Peyer's patch (tissue), 4 donors: ENCODE data around the gene P4HB. TPM values are rescaled to one million over a fixed set of nuclear protein-coding genes. Genes with fewer than 3 reads are reported as not detected.

Experiments
- DNase-seq, 3 donors: peaks; one replicate each; pipeline ENCODE4 v3.0.0-alpha.2; 2017 to 2019
- H3K27ac ChIP-seq, 4 donors: fragments of 200-600 bp; sonication (generic); one replicate each; pipeline ENCODE4 v1.5.1; 2016 to 2019
- H3K27me3 ChIP-seq, 2 donors: fragments of 200-600 bp; sonication (generic); one replicate each; pipeline ENCODE4 v1.5.1; 2019
- H3K36me3 ChIP-seq, 3 donors: fragments of 200-600 bp; sonication (generic); one replicate each; pipeline ENCODE4 v1.5.1; 2016 to 2019
- H3K4me1 ChIP-seq, 4 donors: fragments of 200-600 bp; sonication (generic); one replicate each; pipeline ENCODE4 v1.5.1; 2016 to 2019
- H3K4me3 ChIP-seq, 4 donors: fragments of 200-600 bp; sonication (generic); 1 replicate in 3 of 4; 2 replicates in 1 of 4; pipeline ENCODE4 v1.5.1; 2016 to 2019; ENCODE audit warnings: mild to moderate bottlenecking in 1 of 4
- H3K9me3 ChIP-seq, 4 donors: fragments of 200-600 bp; sonication (generic); one replicate each; pipeline ENCODE4 v1.5.1; 2016 to 2019; ENCODE audit warnings: mild to moderate bottlenecking in 1 of 4
- CTCF ChIP-seq, 6 experiments: fragments of 450-650 bp in 4 of 6; fragments of 200-600 bp in 2 of 6; sonication (generic) in 1 of 6; IDR thresholded peaks; one replicate each; pipeline ENCODE4 v1.5.1; 2017 to 2019; ENCODE audit warnings: antibody characterized with exemption in 6 of 6, mild to moderate bottlenecking in 3 of 6, moderate library complexity in 1 of 6
- POLR2A ChIP-seq, 2 donors: fragments of 450-650 bp; IDR thresholded peaks; one replicate each; pipeline ENCODE4 v1.5.1; 2017; ENCODE audit warnings: antibody characterized with exemption in 2 of 2, mild to moderate bottlenecking in 2 of 2, moderate library complexity in 2 of 2
- total RNA-seq, 4 donors: library from RNA; depleted of rRNA; stranded (reverse); fragments of >200 nt; gene quantifications; one replicate each; pipeline ENCODE4 v1.1.0, GENCODE V29; 2016

The P4HB gene
- total RNA-seq, 4 donors from 2014 or later, result 326 to 1,290 (median 1,196) TPM

GRCh38 chr17:81802856-81803643 lies 57.3 kb downstream of the P4HB start:
- H3K4me3 ChIP-seq, result no peak overlapping the region

GRCh38 chr17:81802048-81802758 lies 58.1 kb downstream of the P4HB start:
- Histone ChIP-seq H3K4me3 (no peak overlapping the region), H3K27ac (no peak overlapping the region), H3K27me3 (peaks cover 0 to 36% of the 10 kb centered on the region in 2 donors), H3K9me3 (no peaks in the 10 kb centered on the region), H3K4me1 (peaks cover 0 to 23% (median 6%) of the 10 kb centered on the region in 4 donors), H3K36me3 (no peaks in the 10 kb centered on the region)
- TF ChIP-seq POLR2A (IDR thresholded peaks at IDR 0.05), result no peak
- no peak for TF ChIP-seq CTCF (IDR thresholded peaks at IDR 0.05)
- DNase-seq, result no peak

More at GRCh38 chr17:81802856-81803643, 57.3 kb downstream of the P4HB start:
- H3K9me3 ChIP-seq, result no peaks in the 10 kb centered on the region
- H3K27me3 ChIP-seq, result peaks cover 0 to 36% of the 10 kb centered on the region in 2 donors
- TF ChIP-seq CTCF (IDR thresholded peaks at IDR 0.05) (no peak), POLR2A (IDR thresholded peaks at IDR 0.05) (no peak)
- H3K4me1 ChIP-seq, result peaks cover 0 to 23% (median 6%) of the 10 kb centered on the region in 4 donors
- no peak for DNase-seq
- H3K27ac ChIP-seq, result no peak overlapping the region
- no peaks in the 10 kb centered on the region for H3K36me3 ChIP-seq

- Histone ChIP-seq H3K27ac (no peak overlapping the region), H3K36me3 (no peaks in the 10 kb centered on the region), H3K4me1 (peaks cover 0 to 23% (median 6%) of the 10 kb centered on the region in 4 donors), H3K9me3 (no peaks in the 10 kb centered on the region), H3K27me3 (peaks cover 0 to 36% of the 10 kb centered on the region in 2 donors), H3K4me3 (no peak overlapping the region)
- no peak for TF ChIP-seq CTCF (IDR thresholded peaks at IDR 0.05)
- no peak for TF ChIP-seq POLR2A (IDR thresholded peaks at IDR 0.05)
- DNase-seq, result no peak
These were observed 59.0 kb downstream of the P4HB start for GRCh38 chr17:81801327-81801726.

GRCh38 chr17:81794509-81794908 lies 65.8 kb downstream of the P4HB start:
- Histone ChIP-seq H3K27ac (no peak overlapping the region), H3K4me1 (no peaks in the 10 kb centered on the region), H3K36me3 (no peaks in the 10 kb centered on the region), H3K27me3 (no peaks in the 10 kb centered on the region), H3K4me3 (no peak overlapping the region), H3K9me3 (no peaks in the 10 kb centered on the region)
- DNase-seq, result no peak
- no peak for TF ChIP-seq POLR2A (IDR thresholded peaks at IDR 0.05)
- no peak for TF ChIP-seq CTCF (IDR thresholded peaks at IDR 0.05)

GRCh38 chr17:81794074-81794476 lies 66.3 kb downstream of the P4HB start:
- Histone ChIP-seq H3K4me1 (no peaks in the 10 kb centered on the region), H3K36me3 (no peaks in the 10 kb centered on the region), H3K9me3 (no peaks in the 10 kb centered on the region), H3K27me3 (no peaks in the 10 kb centered on the region), H3K4me3 (no peak overlapping the region), H3K27ac (no peak overlapping the region)
- TF ChIP-seq CTCF (IDR thresholded peaks at IDR 0.05) (no peak), POLR2A (IDR thresholded peaks at IDR 0.05) (no peak)
- DNase-seq, result no peak

Other genes starting within 250 kb of the P4HB start
- gene NPLOC4, start 223.4 kb downstream of the P4HB start, total RNA-seq, result 100 to 1,000 TPM in 3 of 4 donors, 10 to 100 TPM in 1; 77.2 to 911 (median 122) TPM
- gene TSPAN10, start 223.3 kb downstream of the P4HB start, total RNA-seq, result not detected
- gene PDE6G, start 204.0 kb downstream of the P4HB start, total RNA-seq, result not detected
- 10 to 100 TPM in 3 of 4 donors, 1 to 10 TPM in 1; 1.7 to 55.4 (median 41.9) TPM for gene OXLD1, start 193.9 kb downstream of the P4HB start, total RNA-seq
- gene CCDC137, start 193.8 kb downstream of the P4HB start, total RNA-seq, result 10 to 100 TPM; 13.9 to 27.2 (median 17.0) TPM
- 10 to 100 TPM; 33.5 to 45.4 (median 43.4) TPM for gene ARL16, start 176.7 kb downstream of the P4HB start, total RNA-seq
- 100 to 1,000 TPM; 118 to 186 (median 171) TPM for gene HGS, start 176.5 kb downstream of the P4HB start, total RNA-seq
- 10 to 100 TPM; 65.6 to 99.9 (median 76.4) TPM for gene MRPL12, start 157.2 kb downstream of the P4HB start, total RNA-seq
- 100 to 1,000 TPM in 1 of 4 donors, 10 to 100 TPM in 3; 37.1 to 109 (median 64.1) TPM for gene SLC25A10, start 148.3 kb downstream of the P4HB start, total RNA-seq
- 1 to 10 TPM in 1 of 4 donors, under 1 TPM in 1, not detected in 2; 0.67 to 1.1 TPM for gene GCGR, start 56.4 kb downstream of the P4HB start, total RNA-seq
- 10 to 100 TPM; 19.6 to 47.9 (median 28.8) TPM for gene MCRIP1, start 27.2 kb downstream of the P4HB start, total RNA-seq
- gene PPP1R27, start 25.5 kb downstream of the P4HB start, total RNA-seq, result not detected
- gene ARHGDIA, start 10.8 kb upstream of the P4HB start, total RNA-seq, result 100 to 1,000 TPM; 282 to 475 (median 350) TPM
- gene ALYREF, start 31.1 kb upstream of the P4HB start, total RNA-seq, result 10 to 100 TPM; 38.9 to 96.6 (median 45.3) TPM
- gene ANAPC11, start 31.2 kb upstream of the P4HB start, total RNA-seq, result 100 to 1,000 TPM in 1 of 4 donors, 10 to 100 TPM in 3; 69.3 to 126 (median 85.1) TPM
- gene NPB, start 41.7 kb upstream of the P4HB start, total RNA-seq, result 1 to 10 TPM in 1 of 4 donors, under 1 TPM in 1, not detected in 2; 0.76 to 1.6 TPM
- gene PCYT2, start 50.9 kb upstream of the P4HB start, total RNA-seq, result 100 to 1,000 TPM in 3 of 4 donors, 10 to 100 TPM in 1; 67.7 to 297 (median 179) TPM
- gene SIRT7, start 57.6 kb upstream of the P4HB start, total RNA-seq, result 100 to 1,000 TPM in 2 of 4 donors, 10 to 100 TPM in 2; 82.5 to 130 (median 112) TPM
- 10 to 100 TPM; 19.8 to 38.3 (median 34.4) TPM for gene MAFG, start 67.2 kb upstream of the P4HB start, total RNA-seq
- gene PYCR1, start 76.8 kb upstream of the P4HB start, total RNA-seq, result 10 to 100 TPM in 3 of 4 donors, 1 to 10 TPM in 1; 2.4 to 21.5 (median 20.2) TPM
- under 1 TPM in 1 of 4 donors, not detected in 3; 0.76 TPM for gene MYADML2, start 86.7 kb upstream of the P4HB start, total RNA-seq
- 1 to 10 TPM in 1 of 4 donors, not detected in 3; 1.2 TPM for gene NOTUM, start 100.7 kb upstream of the P4HB start, total RNA-seq
- 10 to 100 TPM; 31.6 to 70.1 (median 49.9) TPM for gene ASPSCR1, start 117.1 kb upstream of the P4HB start, total RNA-seq
- 100 to 1,000 TPM in 2 of 4 donors, 10 to 100 TPM in 2; 49.1 to 123 (median 91.8) TPM for gene CENPX, start 162.3 kb upstream of the P4HB start, total RNA-seq
- 10 to 100 TPM; 15.5 to 74.3 (median 23.1) TPM for gene LRRC45, start 162.8 kb upstream of the P4HB start, total RNA-seq
- gene RAC3, start 171.1 kb upstream of the P4HB start, total RNA-seq, result 10 to 100 TPM in 2 of 4 donors, 1 to 10 TPM in 2; 4.6 to 20.6 (median 9.8) TPM
- 100 to 1,000 TPM in 2 of 4 donors, 10 to 100 TPM in 2; 68.5 to 104 (median 86.8) TPM for gene DCXR, start 177.2 kb upstream of the P4HB start, total RNA-seq
- gene RFNG, start 191.3 kb upstream of the P4HB start, total RNA-seq, result 10 to 100 TPM; 42.9 to 65.7 (median 50.2) TPM
- 100 to 1,000 TPM in 1 of 4 donors, 10 to 100 TPM in 3; 69.2 to 138 (median 88.5) TPM for gene GPS1, start 191.4 kb upstream of the P4HB start, total RNA-seq
- 100 to 1,000 TPM in 3 of 4 donors, 10 to 100 TPM in 1; 73.6 to 207 (median 122) TPM for gene DUS1L, start 205.3 kb upstream of the P4HB start, total RNA-seq
- 100 to 1,000 TPM in 1 of 4 donors, 10 to 100 TPM in 3; 50.4 to 110 (median 76.5) TPM for gene FASN, start 237.7 kb upstream of the P4HB start, total RNA-seq